ENCODE measurements around the gene DPY19L3.

DNA sequence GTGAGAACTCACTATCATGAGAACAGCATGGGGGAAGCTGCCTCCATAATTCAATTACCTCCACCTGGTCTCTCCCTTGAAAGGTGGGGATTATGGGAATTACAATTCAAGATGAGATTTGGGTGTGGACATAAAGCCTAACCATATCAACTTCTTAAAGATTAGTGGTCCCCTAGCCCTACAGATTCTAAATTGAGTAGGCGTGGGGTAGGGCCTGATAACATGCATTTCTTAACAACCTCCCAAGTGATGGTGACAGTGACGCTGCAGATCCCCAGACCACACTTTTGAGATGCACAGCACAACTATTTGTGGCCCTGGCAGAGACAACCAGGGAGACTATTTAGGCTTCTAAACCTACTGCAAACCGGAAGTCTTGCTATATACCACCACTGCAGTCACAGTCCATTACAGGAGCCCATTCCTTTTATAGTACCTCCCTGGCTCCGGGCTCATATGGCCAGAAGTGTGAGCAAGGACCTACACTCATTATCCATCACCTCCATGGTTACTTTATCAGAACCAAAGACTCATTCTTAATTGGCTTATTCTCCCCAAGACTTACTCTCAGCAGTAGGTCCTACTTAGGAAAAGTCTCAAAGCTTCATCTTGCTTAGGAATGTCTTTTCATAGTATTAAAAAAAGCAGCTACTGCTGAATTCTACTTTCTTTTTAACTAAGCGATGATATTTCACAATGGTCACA is 2.1 kb upstream of the DPY19L3 start:
- no peak for TF ChIP-seq TAF1 (IDR thresholded peaks at IDR 0.05; ENCODE audit: low read depth)
- no peak for TF ChIP-seq CREB1 (IDR thresholded peaks at IDR 0.05; ENCODE audit: low read depth)
- TF ChIP-seq FOXM1 (IDR thresholded peaks at IDR 0.05; ENCODE audit: borderline replicate concordance, low read depth) = no peak
- TF ChIP-seq NFIC (IDR thresholded peaks at IDR 0.05) = no peak
